WTC11 (cell line): Measurements from ENCODE around the gene TMEM202. TPM values are rescaled to one million over a fixed set of nuclear protein-coding genes. Genes with fewer than 3 reads are reported as not detected.

ENCODE experiments used
- ATAC-seq: fragments of 200-7000 bp; cut with Tn5 transposase; 2 replicates; pipeline ENCODE4 v1.10.0; 2021; ENCODE audit warnings: mild to moderate bottlenecking, moderate library complexity
- CTCF ChIA-PET: fragments of 300-600 bp; sonication (Branson Sonifier 250); formaldehyde crosslinking; loops from one replicate; lab custom pipeline; 2021; ENCODE audit warnings: antibody characterized with exemption; lab: Charles Lee
- POLR2A ChIA-PET: fragments of 350-600 bp; sonication (Branson Sonifier 250); formaldehyde crosslinking; loops from one replicate; lab custom pipeline; 2021; ENCODE audit warnings: antibody characterized with exemption; lab: Charles Lee
- DNase-seq: peaks from one replicate; pipeline ENCODE4 v3.0.0; 2021; ENCODE audit warnings: low spot score
- H3K27ac Mint-ChIP-seq: 2 replicates; pipeline ENCODE4 v1.8.0; 2021; ENCODE audit warnings: mixed read lengths
- H3K27me3 Mint-ChIP-seq: 2 replicates; pipeline ENCODE4 v1.8.0; 2021; ENCODE audit warnings: low read depth, mild to moderate bottlenecking, moderate library complexity, mixed read lengths
- H3K36me3 Mint-ChIP-seq: 2 replicates; pipeline ENCODE4 v1.8.0; 2021; ENCODE audit warnings: mixed read lengths
- H3K4me1 Mint-ChIP-seq: 2 replicates; pipeline ENCODE4 v1.8.0; 2022; ENCODE audit warnings: mixed read lengths
- H3K4me3 Mint-ChIP-seq: 2 replicates; pipeline ENCODE4 v1.8.0; 2021; ENCODE audit warnings: mild to moderate bottlenecking, moderate library complexity, mixed read lengths
- H3K9me3 Mint-ChIP-seq: 2 replicates; pipeline ENCODE4 v1.8.0; 2021; ENCODE audit warnings: mixed read lengths
- EMX1 ChIP-seq: fragments of 250-450 bp; sonication (Bioruptor Pico); IDR thresholded peaks from 2 replicates; pipeline ENCODE4 v1.8.0; 2021; ENCODE audit warnings: mild to moderate bottlenecking
- ETV6 ChIP-seq: sonication (generic); formaldehyde crosslinking; IDR thresholded peaks from 2 replicates; pipeline ENCODE4 v1.8.1; 2022; ENCODE audit warnings: mild to moderate bottlenecking, missing genetic modification reagents
- FOXJ3 ChIP-seq: sonication (generic); formaldehyde crosslinking; IDR thresholded peaks from 2 replicates; pipeline ENCODE4 v1.9.0; 2021; ENCODE audit warnings: missing genetic modification reagents, mild to moderate bottlenecking, borderline replicate concordance
- FOXK1 ChIP-seq: sonication (generic); formaldehyde crosslinking; IDR thresholded peaks from 2 replicates; pipeline ENCODE4 v1.8.0; 2022; ENCODE audit warnings: mild to moderate bottlenecking, moderate library complexity, missing genetic modification reagents
- GABPB1 ChIP-seq: sonication (generic); formaldehyde crosslinking; IDR thresholded peaks from 2 replicates; pipeline ENCODE4 v1.8.1; 2023; ENCODE audit warnings: mild to moderate bottlenecking, missing genetic modification reagents
- GRHL2 ChIP-seq: fragments of 250-450 bp; sonication (Bioruptor Pico); IDR thresholded peaks from 2 replicates; pipeline ENCODE4 v1.8.0; 2022; ENCODE audit warnings: mild to moderate bottlenecking, moderate library complexity; ENCODE audit not compliant: insufficient replicate concordance, severe bottlenecking
- JUN ChIP-seq: sonication (generic); formaldehyde crosslinking; IDR thresholded peaks from 2 replicates; pipeline ENCODE4 v1.8.0; 2023; ENCODE audit warnings: mild to moderate bottlenecking, missing genetic modification reagents
- KAT7 ChIP-seq: sonication (generic); formaldehyde crosslinking; IDR thresholded peaks from 2 replicates; pipeline ENCODE4 v1.8.1; 2023; ENCODE audit warnings: missing genetic modification reagents, mild to moderate bottlenecking, borderline replicate concordance
- MYBL2 ChIP-seq: sonication (generic); formaldehyde crosslinking; IDR thresholded peaks from 2 replicates; pipeline ENCODE4 v1.8.1; 2023; ENCODE audit warnings: mild to moderate bottlenecking, moderate library complexity, missing genetic modification reagents
- NFATC4 ChIP-seq: fragments of 250-450 bp; sonication (Bioruptor Pico); IDR thresholded peaks from 2 replicates; pipeline ENCODE4 v1.9.0; 2021; ENCODE audit warnings: mild to moderate bottlenecking
- NR2C2 ChIP-seq: sonication (generic); formaldehyde crosslinking; IDR thresholded peaks from 2 replicates; pipeline ENCODE4 v1.8.0; 2022; ENCODE audit warnings: mild to moderate bottlenecking, missing genetic modification reagents
- NR3C1 ChIP-seq: sonication (generic); formaldehyde crosslinking; conservative IDR thresholded peaks from 2 replicates; pipeline ENCODE4 v1.8.1; 2023; ENCODE audit warnings: low read depth, mild to moderate bottlenecking, missing genetic modification reagents
- TEAD1 ChIP-seq: sonication (generic); formaldehyde crosslinking; IDR thresholded peaks from 2 replicates; pipeline ENCODE4 v1.8.0; 2022; ENCODE audit warnings: mild to moderate bottlenecking, missing genetic modification reagents
- ZNF219 ChIP-seq: sonication (generic); formaldehyde crosslinking; IDR thresholded peaks from 2 replicates; pipeline ENCODE4 v1.8.0; 2023; ENCODE audit warnings: missing genetic modification reagents, mild to moderate bottlenecking, borderline replicate concordance
- ZNF232 ChIP-seq: sonication (generic); formaldehyde crosslinking; IDR thresholded peaks from 2 replicates; pipeline ENCODE4 v1.8.0; 2022; ENCODE audit warnings: mild to moderate bottlenecking, missing genetic modification reagents
- total RNA-seq: library from RNA; stranded (reverse); gene quantifications from 3 replicates; pipeline ENCODE4 v1.2.3, GENCODE V29; 2021
- TF ChIP-seq, protein P1 (sequence below): sonication (generic); formaldehyde crosslinking; conservative IDR thresholded peaks from 2 replicates; pipeline ENCODE4 v1.8.1; 2023; ENCODE audit warnings: mild to moderate bottlenecking, low read depth, missing genetic modification reagents, moderate library complexity
- TF ChIP-seq, protein P2 (sequence below): fragments of 200-600 bp; IDR thresholded peaks from 2 replicates; pipeline ENCODE4 v1.8.0; 2022; ENCODE audit warnings: antibody characterized with exemption
- TF ChIP-seq, protein P3 (sequence below): sonication (generic); formaldehyde crosslinking; IDR thresholded peaks from 2 replicates; pipeline ENCODE4 v1.8.1; 2023; ENCODE audit warnings: mild to moderate bottlenecking, missing genetic modification reagents, moderate library complexity
- TF ChIP-seq, protein P4 (sequence below): sonication (generic); formaldehyde crosslinking; conservative IDR thresholded peaks from 2 replicates; pipeline ENCODE4 v1.8.1; 2022; ENCODE audit warnings: mild to moderate bottlenecking, missing genetic modification reagents
- TF ChIP-seq, protein P5 (sequence below): fragments of 250-450 bp; sonication (Bioruptor Pico); IDR thresholded peaks from 2 replicates; pipeline ENCODE4 v1.9.0; 2021; ENCODE audit warnings: mild to moderate bottlenecking
- TF ChIP-seq, protein P6 (sequence below): sonication (generic); formaldehyde crosslinking; IDR thresholded peaks from 2 replicates; pipeline ENCODE4 v1.8.0; 2022; ENCODE audit warnings: mild to moderate bottlenecking, missing genetic modification reagents
- TF ChIP-seq, protein P7 (sequence below): sonication (generic); formaldehyde crosslinking; IDR thresholded peaks from 2 replicates; pipeline ENCODE4 v1.8.1; 2022; ENCODE audit warnings: mild to moderate bottlenecking, moderate library complexity, missing genetic modification reagents

The TMEM202 gene
- total RNA-seq, 1 experiment from 2014 or later = not detected

DNA sequence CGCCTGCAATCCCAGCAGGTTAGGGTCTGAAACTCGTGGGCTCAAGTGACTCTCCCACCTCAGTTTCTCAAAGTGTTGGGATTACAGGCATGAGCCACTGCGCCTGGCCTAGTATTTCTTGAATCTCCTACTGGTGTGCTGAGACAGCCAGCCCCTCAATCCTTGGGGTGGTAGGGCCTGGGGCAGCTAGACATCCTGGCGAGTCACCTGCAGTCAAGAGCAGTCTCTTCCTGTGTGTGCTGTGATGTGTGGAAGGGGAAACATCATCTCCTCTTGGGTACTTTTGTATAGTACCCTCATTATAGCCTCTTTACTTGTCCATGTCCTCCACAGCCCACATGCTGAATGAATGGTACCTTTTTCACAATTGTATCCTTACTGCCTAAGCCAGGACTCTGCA is 17.4 kb upstream of the TMEM202 start:
- TF ChIP-seq FOXJ3 (CRISPR knock-in tag) (no peak), FOXK1 (CRISPR knock-in tag) (no peak)
- H3K9me3 Mint-ChIP-seq = no peaks in the 10 kb centered on the region
- DNase-seq (no peak), ATAC-seq (no peak)
- no peak overlapping the region for H3K27ac Mint-ChIP-seq
- CTCF ChIA-PET = no interaction called here
- H3K4me3 Mint-ChIP-seq = no peak overlapping the region
- H3K27me3 Mint-ChIP-seq = peaks cover 25% of the 10 kb centered on the region
- POLR2A ChIA-PET = no interaction called here
- peaks cover 7% of the 10 kb centered on the region for H3K4me1 Mint-ChIP-seq
- no peaks in the 10 kb centered on the region for H3K36me3 Mint-ChIP-seq

DNA sequence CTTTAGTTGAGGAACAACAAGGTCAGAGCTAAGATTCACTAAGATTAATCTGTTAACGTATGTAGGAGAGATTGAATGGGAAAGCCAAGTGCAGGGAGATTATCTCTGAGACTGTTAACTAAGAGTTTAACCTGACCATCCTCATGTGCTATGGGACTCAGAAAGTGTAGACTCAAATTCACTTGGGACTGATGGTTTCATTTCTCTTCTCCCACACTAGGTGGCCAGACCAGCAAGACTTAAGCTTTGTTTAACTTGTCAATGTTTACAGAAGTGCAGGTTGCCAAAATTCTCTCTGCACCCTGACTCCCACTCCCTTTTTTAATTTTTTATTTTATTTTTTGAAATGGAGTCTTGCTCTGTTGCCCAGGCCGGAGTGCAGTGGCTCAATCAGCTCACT is 16.0 kb upstream of the TMEM202 start:
- Mint-ChIP-seq H3K27me3 (peaks cover 26% of the 10 kb centered on the region), H3K4me3 (no peak overlapping the region), H3K4me1 (no peaks in the 10 kb centered on the region), H3K36me3 (no peaks in the 10 kb centered on the region), H3K9me3 (no peaks in the 10 kb centered on the region), H3K27ac (no peak overlapping the region)
- no peak for DNase-seq
- TF ChIP-seq JUN (CRISPR knock-in tag) = no peak
- TF ChIP-seq, protein P1, sequence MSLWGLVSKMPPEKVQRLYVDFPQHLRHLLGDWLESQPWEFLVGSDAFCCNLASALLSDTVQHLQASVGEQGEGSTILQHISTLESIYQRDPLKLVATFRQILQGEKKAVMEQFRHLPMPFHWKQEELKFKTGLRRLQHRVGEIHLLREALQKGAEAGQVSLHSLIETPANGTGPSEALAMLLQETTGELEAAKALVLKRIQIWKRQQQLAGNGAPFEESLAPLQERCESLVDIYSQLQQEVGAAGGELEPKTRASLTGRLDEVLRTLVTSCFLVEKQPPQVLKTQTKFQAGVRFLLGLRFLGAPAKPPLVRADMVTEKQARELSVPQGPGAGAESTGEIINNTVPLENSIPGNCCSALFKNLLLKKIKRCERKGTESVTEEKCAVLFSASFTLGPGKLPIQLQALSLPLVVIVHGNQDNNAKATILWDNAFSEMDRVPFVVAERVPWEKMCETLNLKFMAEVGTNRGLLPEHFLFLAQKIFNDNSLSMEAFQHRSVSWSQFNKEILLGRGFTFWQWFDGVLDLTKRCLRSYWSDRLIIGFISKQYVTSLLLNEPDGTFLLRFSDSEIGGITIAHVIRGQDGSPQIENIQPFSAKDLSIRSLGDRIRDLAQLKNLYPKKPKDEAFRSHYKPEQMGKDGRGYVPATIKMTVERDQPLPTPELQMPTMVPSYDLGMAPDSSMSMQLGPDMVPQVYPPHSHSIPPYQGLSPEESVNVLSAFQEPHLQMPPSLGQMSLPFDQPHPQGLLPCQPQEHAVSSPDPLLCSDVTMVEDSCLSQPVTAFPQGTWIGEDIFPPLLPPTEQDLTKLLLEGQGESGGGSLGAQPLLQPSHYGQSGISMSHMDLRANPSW = no peak
- TF ChIP-seq ZNF219 = no peak
- TF ChIP-seq NR3C1 (CRISPR knock-in tag) = no peak
- TF ChIP-seq, protein P2, sequence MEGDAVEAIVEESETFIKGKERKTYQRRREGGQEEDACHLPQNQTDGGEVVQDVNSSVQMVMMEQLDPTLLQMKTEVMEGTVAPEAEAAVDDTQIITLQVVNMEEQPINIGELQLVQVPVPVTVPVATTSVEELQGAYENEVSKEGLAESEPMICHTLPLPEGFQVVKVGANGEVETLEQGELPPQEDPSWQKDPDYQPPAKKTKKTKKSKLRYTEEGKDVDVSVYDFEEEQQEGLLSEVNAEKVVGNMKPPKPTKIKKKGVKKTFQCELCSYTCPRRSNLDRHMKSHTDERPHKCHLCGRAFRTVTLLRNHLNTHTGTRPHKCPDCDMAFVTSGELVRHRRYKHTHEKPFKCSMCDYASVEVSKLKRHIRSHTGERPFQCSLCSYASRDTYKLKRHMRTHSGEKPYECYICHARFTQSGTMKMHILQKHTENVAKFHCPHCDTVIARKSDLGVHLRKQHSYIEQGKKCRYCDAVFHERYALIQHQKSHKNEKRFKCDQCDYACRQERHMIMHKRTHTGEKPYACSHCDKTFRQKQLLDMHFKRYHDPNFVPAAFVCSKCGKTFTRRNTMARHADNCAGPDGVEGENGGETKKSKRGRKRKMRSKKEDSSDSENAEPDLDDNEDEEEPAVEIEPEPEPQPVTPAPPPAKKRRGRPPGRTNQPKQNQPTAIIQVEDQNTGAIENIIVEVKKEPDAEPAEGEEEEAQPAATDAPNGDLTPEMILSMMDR = no peak
- no peak for TF ChIP-seq ZNF232 (CRISPR knock-in tag)
- TF ChIP-seq, protein P3, sequence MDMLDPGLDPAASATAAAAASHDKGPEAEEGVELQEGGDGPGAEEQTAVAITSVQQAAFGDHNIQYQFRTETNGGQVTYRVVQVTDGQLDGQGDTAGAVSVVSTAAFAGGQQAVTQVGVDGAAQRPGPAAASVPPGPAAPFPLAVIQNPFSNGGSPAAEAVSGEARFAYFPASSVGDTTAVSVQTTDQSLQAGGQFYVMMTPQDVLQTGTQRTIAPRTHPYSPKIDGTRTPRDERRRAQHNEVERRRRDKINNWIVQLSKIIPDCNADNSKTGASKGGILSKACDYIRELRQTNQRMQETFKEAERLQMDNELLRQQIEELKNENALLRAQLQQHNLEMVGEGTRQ (CRISPR knock-in tag) = no peak
- no peak for TF ChIP-seq GRHL2 (CRISPR knock-in tag)
- no peak for TF ChIP-seq NFATC4 (CRISPR knock-in tag)
- TF ChIP-seq ETV6 = no peak
- TF ChIP-seq, protein P4, sequence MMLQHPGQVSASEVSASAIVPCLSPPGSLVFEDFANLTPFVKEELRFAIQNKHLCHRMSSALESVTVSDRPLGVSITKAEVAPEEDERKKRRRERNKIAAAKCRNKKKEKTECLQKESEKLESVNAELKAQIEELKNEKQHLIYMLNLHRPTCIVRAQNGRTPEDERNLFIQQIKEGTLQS = no peak
- TF ChIP-seq, protein P5, sequence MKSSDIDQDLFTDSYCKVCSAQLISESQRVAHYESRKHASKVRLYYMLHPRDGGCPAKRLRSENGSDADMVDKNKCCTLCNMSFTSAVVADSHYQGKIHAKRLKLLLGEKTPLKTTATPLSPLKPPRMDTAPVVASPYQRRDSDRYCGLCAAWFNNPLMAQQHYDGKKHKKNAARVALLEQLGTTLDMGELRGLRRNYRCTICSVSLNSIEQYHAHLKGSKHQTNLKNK (CRISPR knock-in tag) = no peak
- ChIA-PET POLR2A (no interaction called here), CTCF (interaction anchor here (0.5 to 0.9 kb wide), 2 partner anchors 23 to 216 kb away, joined by 3 read pairs; no protein-coding TSS in a partner anchor)
- no peak for ATAC-seq

DNA sequence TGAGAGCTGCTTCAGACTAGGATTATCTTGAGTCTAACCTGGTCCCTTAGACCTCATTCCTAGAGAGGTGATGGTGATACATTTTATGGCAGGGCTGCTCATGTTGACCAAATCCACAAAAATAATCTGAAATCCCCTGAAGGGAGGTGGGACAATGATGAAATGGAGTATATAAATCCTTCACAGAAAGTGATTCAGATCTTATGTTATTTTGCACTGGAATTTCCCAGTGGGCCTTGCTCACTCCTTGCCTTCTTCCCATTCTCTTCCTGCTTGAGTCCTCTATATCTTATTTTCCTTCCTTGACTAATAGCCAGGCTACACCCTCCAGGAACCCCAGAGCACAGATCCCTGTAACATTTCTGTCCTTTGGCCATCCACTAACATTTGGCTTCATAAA is 10.4 kb upstream of the TMEM202 start:
- ChIA-PET CTCF (no interaction called here), POLR2A (no interaction called here)
- Mint-ChIP-seq H3K36me3 (no peaks in the 10 kb centered on the region), H3K9me3 (no peaks in the 10 kb centered on the region), H3K4me3 (no peak overlapping the region), H3K4me1 (no peaks in the 10 kb centered on the region), H3K27me3 (peaks cover 26% of the 10 kb centered on the region), H3K27ac (no peak overlapping the region)
- no peak for DNase-seq
- TF ChIP-seq GABPB1 (CRISPR knock-in tag) (no peak), FOXK1 (CRISPR knock-in tag) (no peak), EMX1 (CRISPR knock-in tag) (no peak), NR2C2 (CRISPR knock-in tag) (no peak), KAT7 (CRISPR knock-in tag) (no peak), MYBL2 (CRISPR knock-in tag) (no peak), TEAD1 (CRISPR knock-in tag) (no peak), ZNF232 (CRISPR knock-in tag) (no peak)
- TF ChIP-seq, protein P6, sequence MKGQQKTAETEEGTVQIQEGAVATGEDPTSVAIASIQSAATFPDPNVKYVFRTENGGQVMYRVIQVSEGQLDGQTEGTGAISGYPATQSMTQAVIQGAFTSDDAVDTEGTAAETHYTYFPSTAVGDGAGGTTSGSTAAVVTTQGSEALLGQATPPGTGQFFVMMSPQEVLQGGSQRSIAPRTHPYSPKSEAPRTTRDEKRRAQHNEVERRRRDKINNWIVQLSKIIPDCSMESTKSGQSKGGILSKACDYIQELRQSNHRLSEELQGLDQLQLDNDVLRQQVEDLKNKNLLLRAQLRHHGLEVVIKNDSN = no peak
- TF ChIP-seq, protein P7, sequence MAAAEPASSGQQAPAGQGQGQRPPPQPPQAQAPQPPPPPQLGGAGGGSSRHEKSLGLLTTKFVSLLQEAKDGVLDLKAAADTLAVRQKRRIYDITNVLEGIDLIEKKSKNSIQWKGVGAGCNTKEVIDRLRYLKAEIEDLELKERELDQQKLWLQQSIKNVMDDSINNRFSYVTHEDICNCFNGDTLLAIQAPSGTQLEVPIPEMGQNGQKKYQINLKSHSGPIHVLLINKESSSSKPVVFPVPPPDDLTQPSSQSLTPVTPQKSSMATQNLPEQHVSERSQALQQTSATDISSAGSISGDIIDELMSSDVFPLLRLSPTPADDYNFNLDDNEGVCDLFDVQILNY (CRISPR knock-in tag) = no peak
- TF ChIP-seq, protein P2 = no peak
- TF ChIP-seq, protein P3 (CRISPR knock-in tag) = no peak
- ATAC-seq = no peak
